ENCODE measurements around the gene NT5C2. TPM values are rescaled to one million over a fixed set of nuclear protein-coding genes. Genes with fewer than 3 reads are reported as not detected.
A peak's percentile ranks its signal among the peaks of the same experiment; 100 is the strongest.
"Not testable (repeated sequence)": the region's sequence is repeated elsewhere in the genome, so short reads cannot be mapped to it uniquely, and the experiment has no call there.

NT5C2 gene
- polyA plus RNA-seq, 1 of the 3 experiments (the other 2 are of a cell fraction) = 29.6 TPM

GRCh38 chr10:103175580-103176285, 17.3 kb downstream of the NT5C2 start:
- POLR2A ChIA-PET = no interaction called here

GRCh38 chr10:103174324-103174723, 18.7 kb downstream of the NT5C2 start:
- peaks cover 90% of the 10 kb centered on the region for H3K79me2 ChIP-seq (ENCODE audit: insufficient read depth)
- H3K36me3 ChIP-seq (replicated peaks in 1 of 2; ENCODE audit: control insufficient read depth in 1 of 2, insufficient read depth in 2 of 2, low read length in 1 of 2) = peaks cover 16 to 52% of the 10 kb centered on the region in 2 experiments
- CTCF ChIA-PET; H3K9me3 ChIP-seq; H2AFZ ChIP-seq (ENCODE audit: low read depth); H4K20me1 ChIP-seq (ENCODE audit: insufficient read depth); POLR2A ChIA-PET; DNase-seq; H3K9ac ChIP-seq; H3K4me2 ChIP-seq; H3K4me3 ChIP-seq (ENCODE audit: low read depth in 2 of 2, low read length in 1 of 2); H3K4me1 ChIP-seq (ENCODE audit: control insufficient read depth in 1 of 2, insufficient read depth in 2 of 2, low read depth in 1 of 2, low read length in 1 of 2); H3K9me2 ChIP-seq; H3K27me3 ChIP-seq (ENCODE audit: insufficient read depth); H3K27ac ChIP-seq (ENCODE audit: low read depth in 2 of 2, low read length in 1 of 2): not testable (repeated sequence)
- WGBS (ENCODE audit: low lambda C conversion rate) = 95% methylated on average over 2 of the region's 2 CpGs
- peaks cover 24% of the 10 kb centered on the region for H3F3A ChIP-seq (replicated peaks; ENCODE audit: insufficient read depth)

More at GRCh38 chr10:103175580-103176285, 17.3 kb downstream of the NT5C2 start:
- TF ChIP-seq, protein P1, sequence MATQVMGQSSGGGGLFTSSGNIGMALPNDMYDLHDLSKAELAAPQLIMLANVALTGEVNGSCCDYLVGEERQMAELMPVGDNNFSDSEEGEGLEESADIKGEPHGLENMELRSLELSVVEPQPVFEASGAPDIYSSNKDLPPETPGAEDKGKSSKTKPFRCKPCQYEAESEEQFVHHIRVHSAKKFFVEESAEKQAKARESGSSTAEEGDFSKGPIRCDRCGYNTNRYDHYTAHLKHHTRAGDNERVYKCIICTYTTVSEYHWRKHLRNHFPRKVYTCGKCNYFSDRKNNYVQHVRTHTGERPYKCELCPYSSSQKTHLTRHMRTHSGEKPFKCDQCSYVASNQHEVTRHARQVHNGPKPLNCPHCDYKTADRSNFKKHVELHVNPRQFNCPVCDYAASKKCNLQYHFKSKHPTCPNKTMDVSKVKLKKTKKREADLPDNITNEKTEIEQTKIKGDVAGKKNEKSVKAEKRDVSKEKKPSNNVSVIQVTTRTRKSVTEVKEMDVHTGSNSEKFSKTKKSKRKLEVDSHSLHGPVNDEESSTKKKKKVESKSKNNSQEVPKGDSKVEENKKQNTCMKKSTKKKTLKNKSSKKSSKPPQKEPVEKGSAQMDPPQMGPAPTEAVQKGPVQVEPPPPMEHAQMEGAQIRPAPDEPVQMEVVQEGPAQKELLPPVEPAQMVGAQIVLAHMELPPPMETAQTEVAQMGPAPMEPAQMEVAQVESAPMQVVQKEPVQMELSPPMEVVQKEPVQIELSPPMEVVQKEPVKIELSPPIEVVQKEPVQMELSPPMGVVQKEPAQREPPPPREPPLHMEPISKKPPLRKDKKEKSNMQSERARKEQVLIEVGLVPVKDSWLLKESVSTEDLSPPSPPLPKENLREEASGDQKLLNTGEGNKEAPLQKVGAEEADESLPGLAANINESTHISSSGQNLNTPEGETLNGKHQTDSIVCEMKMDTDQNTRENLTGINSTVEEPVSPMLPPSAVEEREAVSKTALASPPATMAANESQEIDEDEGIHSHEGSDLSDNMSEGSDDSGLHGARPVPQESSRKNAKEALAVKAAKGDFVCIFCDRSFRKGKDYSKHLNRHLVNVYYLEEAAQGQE (IDR thresholded peaks at IDR 0.05; ENCODE audit: low read depth, low read length) = peak; percentile 39; the same call in 1 of the 2 replicates
- no peak for TF ChIP-seq EZH2phosphoT487 (IDR thresholded peaks at IDR 0.05; ENCODE audit: borderline replicate concordance, low read depth)
- H2AFZ ChIP-seq (ENCODE audit: low read depth) = no peak overlapping the region
- DNase-seq = no peak
- H3K9ac ChIP-seq = no peak overlapping the region
- 95% methylated on average over 10 of the region's 11 CpGs for WGBS (ENCODE audit: low lambda C conversion rate)
- no peak overlapping the region; a peak in 1 of 4 replicates for H3K27ac ChIP-seq (ENCODE audit: low read depth in 2 of 2, low read length in 1 of 2)
- CTCF ChIA-PET = interaction anchor here (2.0 kb wide), 1 partner anchor 9 kb away, joined by 6 read pairs; no protein-coding TSS in a partner anchor
- H3K4me1 ChIP-seq (ENCODE audit: control insufficient read depth in 1 of 2, insufficient read depth in 2 of 2, low read depth in 1 of 2, low read length in 1 of 2) = peaks cover 0 to 4% of the 10 kb centered on the region in 2 experiments; a peak in 1 of 4 replicates
- peaks cover 10% of the 10 kb centered on the region for H3F3A ChIP-seq (replicated peaks; ENCODE audit: insufficient read depth)
- peaks cover 92% of the 10 kb centered on the region for H3K79me2 ChIP-seq (ENCODE audit: insufficient read depth)
- H3K9me3 ChIP-seq = no peaks in the 10 kb centered on the region
- no peak overlapping the region for H3K4me2 ChIP-seq
- peaks cover 24 to 52% of the 10 kb centered on the region in 2 experiments for H3K36me3 ChIP-seq (replicated peaks in 1 of 2; ENCODE audit: control insufficient read depth in 1 of 2, insufficient read depth in 2 of 2, low read length in 1 of 2)
- H3K4me3 ChIP-seq (ENCODE audit: low read depth in 2 of 2, low read length in 1 of 2) = no peak overlapping the region
- H3K9me2 ChIP-seq = no peaks in the 10 kb centered on the region
- no peaks in the 10 kb centered on the region for H3K27me3 ChIP-seq (ENCODE audit: insufficient read depth)
- H4K20me1 ChIP-seq (ENCODE audit: insufficient read depth) = peaks cover 5% of the 10 kb centered on the region; the same call in 1 of the 2 replicates

DNA sequence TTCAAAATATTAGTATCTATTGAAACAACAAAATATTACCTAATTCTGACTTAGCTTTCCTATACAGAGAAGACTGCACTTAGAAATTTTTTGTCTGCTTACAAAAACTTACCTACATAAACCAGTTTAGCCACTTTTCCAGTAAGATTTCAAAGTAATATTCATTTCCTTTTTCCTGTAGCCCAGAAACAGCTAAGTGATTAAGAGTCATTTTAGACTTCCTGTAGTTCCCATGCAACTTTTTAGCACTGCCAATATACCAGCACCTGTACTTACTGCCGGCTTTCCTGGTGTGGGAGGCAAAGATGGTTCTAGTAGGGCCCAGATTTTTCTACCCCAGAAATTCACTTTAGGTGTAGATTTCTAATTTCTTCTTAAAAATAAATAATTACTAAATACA, 21.8 kb downstream of the NT5C2 start:
- H2AFZ ChIP-seq (ENCODE audit: low read depth) = no peak overlapping the region
- no peak overlapping the region for H3K27ac ChIP-seq (ENCODE audit: low read depth in 2 of 2, low read length in 1 of 2)
- H3K9ac ChIP-seq = no peak overlapping the region
- DNase-seq = no peak
- no peak for TF ChIP-seq RAD21 (IDR thresholded peaks at IDR 0.05; ENCODE audit: low read length)
- no peak for TF ChIP-seq SMC3 (IDR thresholded peaks at IDR 0.05; ENCODE audit: low read depth, low read length)
- TF ChIP-seq RFX5 (IDR thresholded peaks at IDR 0.05; ENCODE audit: low read length) = no peak
- TF ChIP-seq EZH2phosphoT487 (IDR thresholded peaks at IDR 0.05; ENCODE audit: borderline replicate concordance, low read depth) = no peak
- no peak for TF ChIP-seq NRF1 (IDR thresholded peaks at IDR 0.05; ENCODE audit: low read depth, low read length)
- TF ChIP-seq, protein P2, sequence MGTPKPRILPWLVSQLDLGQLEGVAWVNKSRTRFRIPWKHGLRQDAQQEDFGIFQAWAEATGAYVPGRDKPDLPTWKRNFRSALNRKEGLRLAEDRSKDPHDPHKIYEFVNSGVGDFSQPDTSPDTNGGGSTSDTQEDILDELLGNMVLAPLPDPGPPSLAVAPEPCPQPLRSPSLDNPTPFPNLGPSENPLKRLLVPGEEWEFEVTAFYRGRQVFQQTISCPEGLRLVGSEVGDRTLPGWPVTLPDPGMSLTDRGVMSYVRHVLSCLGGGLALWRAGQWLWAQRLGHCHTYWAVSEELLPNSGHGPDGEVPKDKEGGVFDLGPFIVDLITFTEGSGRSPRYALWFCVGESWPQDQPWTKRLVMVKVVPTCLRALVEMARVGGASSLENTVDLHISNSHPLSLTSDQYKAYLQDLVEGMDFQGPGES (IDR thresholded peaks at IDR 0.05; ENCODE audit: low read depth, low read length) = no peak
- no peaks in the 10 kb centered on the region for H3K9me3 ChIP-seq
- peaks cover 14 to 53% of the 10 kb centered on the region in 2 experiments for H3K36me3 ChIP-seq (replicated peaks in 1 of 2; ENCODE audit: control insufficient read depth in 1 of 2, insufficient read depth in 2 of 2, low read length in 1 of 2)
- H3K4me1 ChIP-seq (ENCODE audit: control insufficient read depth in 1 of 2, insufficient read depth in 2 of 2, low read depth in 1 of 2, low read length in 1 of 2) = peaks cover 4 to 18% of the 10 kb centered on the region in 2 experiments; a peak in 2 of 4 replicates
- 0 out of 2 replicates have a peak, but pooled peaks cover 11% of the 10 kb centered on the region for H4K20me1 ChIP-seq (ENCODE audit: insufficient read depth)
- ChIA-PET POLR2A (no interaction called here), CTCF (no interaction called here)
- H3F3A ChIP-seq (replicated peaks; ENCODE audit: insufficient read depth) = peaks cover 39% of the 10 kb centered on the region
- H3K79me2 ChIP-seq (ENCODE audit: insufficient read depth) = peaks cover 73% of the 10 kb centered on the region
- no peaks in the 10 kb centered on the region for H3K27me3 ChIP-seq (ENCODE audit: insufficient read depth)
- WGBS (ENCODE audit: low lambda C conversion rate) = 92% methylated on average over 1 of the region's 1 CpG
- no peaks in the 10 kb centered on the region for H3K9me2 ChIP-seq
- H3K4me3 ChIP-seq (ENCODE audit: low read depth in 2 of 2, low read length in 1 of 2) = no peak overlapping the region
- no peak overlapping the region for H3K4me2 ChIP-seq

All from SK-N-SH (cell line).